GM21360 (cell line): Measurements from ENCODE around the gene ZCCHC12.
"Not testable (repeated sequence)": the region's sequence is repeated elsewhere in the genome, so short reads cannot be mapped to it uniquely, and the experiment has no call there.

ENCODE experiments used
- ATAC-seq: cut with Tn5 transposase; IDR thresholded peaks from one replicate; pipeline ENCODE4 v1.9.1; 2021; ENCODE audit warnings: mild to moderate bottlenecking, moderate library complexity; ENCODE audit not compliant: unreplicated experiment

ZCCHC12 gene

DNA sequence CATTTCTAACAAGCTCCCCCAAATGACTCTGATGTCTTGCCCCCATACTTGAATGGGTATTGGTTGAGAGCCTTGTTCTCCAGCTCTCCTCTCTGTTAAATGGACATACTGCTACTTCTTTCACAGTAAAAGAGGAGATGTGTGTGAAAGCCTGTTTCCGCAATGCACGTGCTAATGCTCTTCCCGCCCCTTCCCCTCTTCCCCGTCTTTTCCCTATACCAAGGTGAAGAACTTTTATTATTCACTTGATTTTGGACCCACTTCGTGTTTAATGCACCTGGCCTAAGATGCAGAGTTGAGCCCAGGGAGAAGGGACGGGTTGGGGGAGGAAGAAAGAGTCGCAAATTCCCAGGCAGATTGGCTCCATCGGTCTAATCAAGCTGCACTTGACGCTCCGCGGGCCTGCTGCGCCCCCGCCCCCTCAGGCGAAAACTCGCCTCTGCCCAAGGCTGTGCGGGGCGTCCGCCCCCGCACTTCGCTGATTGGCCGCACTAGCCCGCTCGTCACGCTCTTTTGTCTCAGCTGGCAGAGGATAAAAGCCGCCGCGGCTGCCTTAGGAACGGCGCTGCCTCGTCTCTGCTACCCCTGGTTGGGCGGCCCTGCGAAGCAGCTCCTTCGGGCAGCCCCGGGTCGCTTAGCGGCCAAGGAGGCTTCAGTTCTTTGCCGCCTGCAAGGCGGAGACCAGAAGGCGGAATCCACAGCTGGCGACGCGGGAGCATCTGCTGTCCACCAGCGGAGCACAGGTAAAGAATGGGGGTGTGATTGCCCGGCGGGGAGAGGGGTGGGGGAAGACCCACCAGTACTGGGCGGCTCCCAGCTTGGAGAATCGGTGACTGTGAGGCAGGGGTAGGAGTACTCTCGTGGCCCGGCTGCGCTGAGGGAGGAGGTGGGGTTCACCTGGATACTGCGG lies at the start of gene ZCCHC12:
TSS of gene ZCCHC12 (plus strand) at position 562 of the 910 bp plus-strand sequence. CDS start 1,421 bp downstream, outside the sequence.
- peak; percentile 71 for ATAC-seq

DNA sequence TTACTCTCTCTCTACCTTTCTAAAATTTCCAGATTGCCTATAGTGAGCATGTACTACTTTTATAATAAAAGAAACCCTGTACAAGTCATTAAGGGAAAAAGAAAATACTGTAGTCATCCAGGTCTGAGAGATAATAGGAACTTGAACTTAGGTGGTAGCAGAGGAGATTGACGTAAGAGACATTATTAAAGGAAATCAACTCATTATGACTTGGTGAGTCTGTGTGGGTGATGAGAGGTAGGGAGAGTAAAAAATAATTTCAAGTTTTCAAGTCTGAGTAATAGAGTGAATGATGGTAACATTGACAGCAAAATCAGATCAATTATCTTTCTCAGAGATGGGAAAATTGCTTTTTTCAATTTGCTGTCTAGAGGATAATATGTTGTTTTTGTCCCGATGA lies 44.0 kb upstream of the ZCCHC12 start:
- ATAC-seq = no peak

DNA sequence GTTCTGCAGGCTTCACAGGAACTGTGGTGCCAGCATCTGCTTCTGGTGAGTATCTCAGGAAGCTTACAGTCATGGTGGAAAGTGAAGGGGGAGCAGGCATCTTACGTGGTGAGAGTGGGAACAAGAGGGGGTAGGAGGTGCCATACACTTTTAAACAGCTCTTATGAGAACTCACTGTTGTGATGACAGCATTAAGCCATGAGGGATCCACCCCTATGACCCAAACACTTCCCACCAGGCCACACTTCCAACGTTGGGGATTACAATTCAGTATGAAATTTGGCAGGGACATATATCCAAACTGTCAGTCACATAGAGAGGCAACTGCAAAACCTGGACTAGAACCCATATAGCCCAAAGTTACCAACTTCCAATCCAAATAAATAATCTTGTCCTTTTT lies 43.1 kb upstream of the ZCCHC12 start:
- ATAC-seq = no peak

DNA sequence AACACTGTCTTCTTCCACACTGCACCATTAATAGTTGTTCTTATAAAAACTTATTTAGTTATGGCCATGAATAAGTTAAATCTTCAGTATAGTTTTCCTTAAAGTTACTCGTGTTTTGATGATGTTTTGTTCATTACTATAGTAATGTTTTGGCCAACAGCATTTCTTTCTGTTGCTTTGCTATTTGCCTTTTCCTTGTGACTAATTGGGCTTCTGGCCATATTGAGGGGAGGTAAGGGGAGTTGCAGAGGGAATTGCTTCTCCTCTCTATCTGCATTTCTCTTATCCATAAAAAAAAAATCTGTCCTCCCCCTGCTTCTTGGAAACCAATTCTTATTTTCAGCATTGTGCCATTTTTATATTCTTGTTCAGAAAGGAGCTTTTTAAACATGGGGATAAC lies 42.7 kb upstream of the ZCCHC12 start:
- ATAC-seq = no peak

DNA sequence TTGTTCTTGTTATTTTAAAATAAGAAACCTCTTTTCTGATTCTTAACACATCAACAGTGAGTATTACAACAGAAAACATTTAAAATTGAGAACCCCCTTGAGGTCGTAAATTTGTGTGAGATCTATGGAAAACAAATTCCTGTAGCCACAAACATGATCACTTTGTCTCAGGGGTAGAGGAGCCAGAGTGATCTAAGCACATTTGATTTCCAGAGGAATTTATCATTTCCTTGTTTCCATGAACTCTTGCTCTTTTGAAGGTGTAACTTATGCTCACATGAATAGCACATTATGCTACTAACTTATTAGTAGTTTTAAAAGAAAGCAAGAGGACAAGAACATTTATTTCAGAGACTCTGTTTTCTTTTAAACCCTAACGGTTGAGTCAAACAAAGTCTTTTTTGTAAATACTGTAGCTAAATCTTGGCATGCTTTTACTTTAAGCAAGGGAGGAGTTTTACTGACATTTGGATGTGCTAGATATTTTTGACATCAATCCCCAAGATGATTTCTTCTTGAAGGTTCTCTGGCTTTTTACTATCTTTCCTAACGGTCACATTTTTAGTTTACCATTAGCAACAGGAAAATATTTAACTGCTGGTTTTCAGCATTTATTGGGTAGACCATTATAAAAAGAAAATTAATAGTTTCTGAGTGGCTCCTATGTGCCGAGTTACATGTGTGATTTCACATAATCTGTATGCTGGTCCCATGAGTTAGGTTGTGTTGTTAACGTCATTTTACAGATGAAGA lies 27.9 kb upstream of the ZCCHC12 start:
- no peak for ATAC-seq

DNA sequence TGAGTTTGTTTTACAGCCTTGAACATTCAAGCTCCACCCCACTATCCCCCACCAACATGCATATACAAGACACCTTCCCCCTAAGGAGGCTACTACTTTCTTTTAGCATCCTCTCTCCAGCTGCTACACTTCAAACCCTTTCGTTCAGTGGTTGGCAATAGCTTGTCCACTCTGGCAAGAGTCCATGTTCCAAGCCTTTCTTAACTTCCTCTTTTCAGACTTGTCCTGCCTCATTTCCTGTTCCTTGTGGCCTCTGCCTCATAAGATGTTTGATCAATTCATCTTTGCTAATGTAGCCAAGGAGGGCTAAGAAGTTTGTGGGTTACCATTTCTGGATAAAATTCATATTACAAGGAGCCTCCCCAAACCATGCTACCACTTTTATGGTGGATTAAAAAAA lies 20.8 kb upstream of the ZCCHC12 start:
- no peak for ATAC-seq

DNA sequence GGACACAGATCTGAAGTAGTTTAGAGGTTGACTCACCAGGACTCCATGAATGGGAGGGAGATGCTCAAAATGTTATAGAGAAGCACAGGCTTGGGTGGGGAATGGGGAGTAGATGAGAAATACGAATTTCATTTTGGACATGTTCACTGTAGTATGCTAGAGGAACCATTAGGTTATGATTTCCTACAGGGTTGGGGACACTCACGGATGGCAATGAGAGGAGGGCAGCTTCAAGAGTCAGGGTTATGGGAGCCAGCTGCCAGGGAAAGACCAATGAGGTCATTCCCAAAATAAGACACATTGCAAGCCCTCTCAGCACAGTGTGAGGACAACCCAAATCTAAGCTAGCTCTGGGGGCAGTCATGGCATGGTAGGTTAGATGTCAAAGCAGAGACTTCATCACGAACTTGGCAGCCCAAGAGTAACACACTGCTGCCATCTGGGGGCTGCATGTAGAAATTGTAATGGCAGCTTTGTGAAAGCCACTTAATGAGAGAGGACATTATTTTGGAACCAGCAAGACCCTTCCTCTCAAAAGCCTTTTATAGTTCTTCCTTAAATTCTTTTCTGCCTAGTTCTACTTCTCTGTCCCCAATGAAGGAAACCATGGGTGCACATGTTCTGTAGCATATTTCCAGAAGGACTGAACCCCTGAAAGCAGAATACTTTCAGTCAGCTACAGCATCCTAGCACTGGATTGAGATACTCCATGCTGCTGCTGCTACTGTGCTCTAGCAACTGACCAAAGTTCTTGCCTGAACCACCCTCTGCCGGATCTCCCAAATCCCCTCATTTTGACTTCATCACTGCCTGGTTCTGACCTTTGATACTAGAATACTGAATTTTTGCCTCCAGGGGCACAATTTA lies 16.2 kb upstream of the ZCCHC12 start:
- no peak for ATAC-seq

DNA sequence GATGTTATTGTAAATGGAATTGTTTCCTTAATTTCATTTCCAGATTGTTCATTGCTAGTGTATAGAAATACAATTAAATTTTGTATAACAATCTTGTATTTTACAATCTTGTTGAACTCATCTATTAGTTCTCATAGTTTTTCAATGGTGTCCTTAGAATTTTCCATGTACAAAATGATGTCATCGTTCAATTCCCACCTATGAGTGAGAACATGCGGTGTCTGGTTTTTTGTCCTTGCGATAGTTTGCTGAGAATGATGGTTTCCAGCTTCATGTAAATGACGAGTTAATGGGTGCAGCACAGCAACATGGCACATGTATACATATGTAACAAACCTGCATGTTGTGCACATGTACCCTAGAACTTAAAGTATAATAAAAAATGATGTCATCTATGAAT lies 6.4 kb upstream of the ZCCHC12 start:
- ATAC-seq = not testable (repeated sequence)

DNA sequence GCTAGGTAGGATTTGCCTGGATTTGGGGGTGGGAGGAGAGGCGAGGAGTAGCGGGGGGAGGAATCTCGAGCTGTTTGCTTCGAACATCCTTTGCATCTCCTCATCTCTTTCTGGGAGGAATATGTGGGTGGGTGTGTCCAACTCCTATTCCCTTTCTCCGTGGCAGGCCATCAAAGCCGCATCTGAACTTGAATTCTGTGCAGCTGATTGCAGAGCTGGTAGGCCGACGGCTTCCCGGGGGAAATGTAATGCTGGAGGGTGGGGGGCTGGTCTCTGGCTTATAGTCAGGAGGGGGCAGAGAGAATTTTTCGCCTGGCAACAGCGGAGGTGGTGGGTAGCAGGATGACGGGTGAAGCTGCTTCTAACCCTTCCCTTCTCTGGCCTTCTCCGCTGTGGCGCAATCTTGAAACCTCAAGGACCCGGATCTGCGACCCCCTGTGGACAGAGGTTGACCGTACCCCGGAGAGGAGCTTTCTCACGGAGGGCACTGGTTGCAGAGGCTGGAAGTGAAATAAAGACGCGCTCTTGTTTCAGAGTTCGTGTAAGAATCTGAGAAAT lies 628 bp downstream of the ZCCHC12 start:
- ATAC-seq = no peak

DNA sequence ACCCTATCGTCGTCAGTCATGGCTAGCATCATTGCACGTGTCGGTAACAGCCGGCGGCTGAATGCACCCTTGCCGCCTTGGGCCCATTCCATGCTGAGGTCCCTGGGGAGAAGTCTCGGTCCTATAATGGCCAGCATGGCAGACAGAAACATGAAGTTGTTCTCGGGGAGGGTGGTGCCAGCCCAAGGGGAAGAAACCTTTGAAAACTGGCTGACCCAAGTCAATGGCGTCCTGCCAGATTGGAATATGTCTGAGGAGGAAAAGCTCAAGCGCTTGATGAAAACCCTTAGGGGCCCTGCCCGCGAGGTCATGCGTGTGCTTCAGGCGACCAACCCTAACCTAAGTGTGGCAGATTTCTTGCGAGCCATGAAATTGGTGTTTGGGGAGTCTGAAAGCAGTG lies 1.6 kb downstream of the ZCCHC12 start:
- ATAC-seq = no peak

DNA sequence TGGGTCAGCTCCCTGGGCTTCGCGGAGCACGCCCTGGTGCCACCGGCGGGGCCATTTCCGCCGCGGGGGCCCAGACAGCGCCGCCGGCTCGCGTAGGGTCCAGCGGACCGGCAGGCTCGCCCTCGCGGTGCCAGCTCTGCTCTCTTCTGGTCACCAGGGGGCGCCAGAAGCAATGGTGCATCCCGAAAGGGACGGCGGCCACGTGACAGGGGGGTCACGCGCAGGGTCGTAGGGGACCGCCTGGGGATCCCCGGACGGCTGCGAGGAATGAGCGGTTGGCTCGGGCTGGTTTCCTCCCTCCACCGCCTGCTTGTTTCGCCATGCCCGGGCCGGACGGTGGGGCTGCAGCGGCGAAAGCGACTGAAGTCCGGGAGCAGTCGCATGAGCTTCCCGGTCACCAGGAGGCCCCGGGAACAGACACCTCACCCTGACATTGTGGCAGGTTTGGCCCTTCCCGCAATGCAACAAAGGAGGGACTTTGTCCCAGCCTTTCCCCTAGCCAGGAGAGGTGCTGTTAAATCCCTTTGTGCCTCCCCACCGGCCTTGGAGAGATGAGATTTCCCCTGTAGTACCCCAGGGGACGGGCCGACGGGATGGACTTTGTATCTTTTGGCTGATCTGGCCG lies 15.8 kb downstream of the ZCCHC12 start:
- ATAC-seq = no peak

DNA sequence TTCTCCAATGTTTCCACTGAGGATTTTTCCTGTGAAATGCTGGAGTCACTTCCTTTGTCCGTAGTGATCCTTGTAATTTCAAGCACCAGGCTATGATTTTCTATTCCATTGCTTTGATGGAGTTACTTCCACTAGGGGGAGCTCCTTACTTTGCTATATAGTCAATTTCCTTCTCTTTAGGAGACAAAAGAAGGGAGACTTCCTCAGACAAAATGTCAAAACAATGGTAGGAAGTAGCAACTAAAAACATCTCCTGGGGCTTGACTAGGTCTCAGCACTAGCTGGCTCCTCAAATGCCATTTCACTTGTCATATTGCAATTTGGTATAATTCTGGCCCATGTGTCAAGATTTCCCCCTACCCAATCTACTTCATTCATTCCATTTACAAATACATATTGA lies 24.1 kb downstream of the ZCCHC12 start:
- ATAC-seq = no peak

DNA sequence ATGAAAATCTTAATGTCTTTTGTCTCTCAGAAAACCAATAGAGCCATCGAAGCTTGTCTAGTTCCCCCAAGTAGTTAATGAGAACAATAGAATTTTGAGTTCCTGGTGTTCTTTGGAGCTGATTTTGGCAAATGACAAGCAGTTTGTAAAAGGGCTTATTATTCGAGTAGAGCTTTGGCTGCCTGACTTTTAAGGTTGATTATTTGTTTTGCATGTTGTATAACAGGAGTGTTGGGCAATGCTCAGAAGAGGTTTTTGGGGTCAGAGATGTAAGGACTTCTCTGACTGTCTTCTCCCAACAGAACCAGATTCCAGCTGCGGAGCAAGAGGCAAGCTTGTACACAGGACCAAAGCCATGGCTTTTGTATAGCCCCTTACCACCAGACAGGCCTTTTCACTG lies 30.0 kb downstream of the ZCCHC12 start:
- ATAC-seq = no peak

DNA sequence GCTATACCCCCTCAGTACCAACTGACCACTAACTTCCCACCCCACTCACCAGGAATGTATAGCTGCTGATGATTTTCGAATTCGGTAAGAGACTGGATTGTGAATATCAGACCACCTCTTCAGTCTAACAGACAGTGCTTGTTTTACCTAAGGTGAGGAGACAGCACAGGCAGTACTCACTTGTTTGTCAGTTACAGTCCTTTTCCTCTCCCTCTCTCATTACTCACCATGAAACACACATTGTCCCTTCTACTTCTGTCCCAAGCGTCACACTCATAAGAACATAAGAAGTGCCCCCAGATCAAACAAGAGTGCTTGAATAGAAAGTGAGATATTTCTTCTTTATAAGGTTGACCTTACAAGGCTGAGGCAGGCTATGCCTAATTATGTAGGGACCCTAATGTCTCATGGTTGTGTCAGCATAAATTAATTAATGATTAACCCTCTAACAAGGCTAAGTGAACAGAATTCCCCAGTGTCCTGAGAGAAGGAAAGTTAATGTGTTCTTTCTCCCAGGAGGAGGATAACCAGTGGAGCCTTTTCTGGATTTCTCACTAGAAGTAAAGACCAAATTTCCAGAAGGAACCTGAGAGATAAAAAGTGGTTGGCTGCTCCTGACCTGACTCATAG lies 32.2 kb downstream of the ZCCHC12 start:
- no peak for ATAC-seq

DNA sequence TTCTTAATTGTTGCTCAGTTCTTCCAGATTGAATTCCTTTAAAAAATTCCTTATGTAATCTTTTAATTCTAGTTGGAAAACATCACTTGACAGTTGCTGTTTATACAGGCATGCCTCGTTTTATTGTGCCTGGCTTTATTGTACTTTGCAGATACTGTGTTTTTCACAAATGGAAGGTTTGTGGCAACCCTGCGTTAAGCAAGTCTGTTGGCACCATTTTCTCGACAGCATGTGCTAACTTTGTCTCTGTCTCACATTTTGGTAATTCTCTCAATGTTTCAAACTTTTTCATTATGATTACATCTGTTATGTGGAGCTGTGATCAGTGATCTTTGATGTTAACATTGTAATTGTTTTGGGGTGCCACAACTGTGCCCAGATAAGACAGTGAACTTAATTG lies 33.4 kb downstream of the ZCCHC12 start:
- no peak for ATAC-seq

DNA sequence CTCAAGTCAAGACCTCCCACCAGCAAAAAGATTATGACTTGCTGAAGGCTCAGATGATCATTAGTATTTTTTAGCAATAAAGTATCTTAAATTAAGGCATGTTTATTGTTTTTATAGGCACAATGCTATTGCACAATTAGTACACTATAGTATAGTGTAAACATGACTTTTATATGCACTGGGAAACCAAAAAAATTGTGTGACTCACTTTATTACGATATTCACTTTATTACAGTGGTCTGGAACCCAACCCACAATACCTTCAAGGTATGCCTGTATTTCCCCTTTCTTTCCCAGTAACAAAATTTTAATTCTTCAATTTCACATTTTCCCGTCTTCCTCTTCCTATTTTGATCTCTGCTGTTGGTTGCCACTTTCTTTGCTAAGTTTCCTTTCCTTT lies 37.7 kb downstream of the ZCCHC12 start:
- no peak for ATAC-seq

DNA sequence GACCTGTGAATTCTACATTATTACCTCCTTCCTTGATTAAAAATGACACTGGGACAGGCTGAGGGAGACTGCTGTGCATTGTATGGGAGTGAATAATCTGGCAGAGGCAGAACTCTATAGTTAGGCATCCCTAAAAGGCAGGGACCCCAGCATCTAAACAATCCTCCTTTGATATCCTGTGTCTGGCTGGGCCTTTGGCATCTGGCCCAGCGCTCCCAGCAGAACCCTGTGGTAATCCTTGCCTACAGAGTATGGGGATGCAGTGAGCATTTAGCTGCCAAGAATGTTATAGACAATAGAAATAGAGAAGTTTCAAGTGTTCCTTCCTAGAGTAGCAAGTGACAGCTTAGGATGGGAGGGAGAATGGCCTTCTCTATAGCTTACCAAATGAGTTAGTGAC lies 38.5 kb downstream of the ZCCHC12 start:
- ATAC-seq = no peak

DNA sequence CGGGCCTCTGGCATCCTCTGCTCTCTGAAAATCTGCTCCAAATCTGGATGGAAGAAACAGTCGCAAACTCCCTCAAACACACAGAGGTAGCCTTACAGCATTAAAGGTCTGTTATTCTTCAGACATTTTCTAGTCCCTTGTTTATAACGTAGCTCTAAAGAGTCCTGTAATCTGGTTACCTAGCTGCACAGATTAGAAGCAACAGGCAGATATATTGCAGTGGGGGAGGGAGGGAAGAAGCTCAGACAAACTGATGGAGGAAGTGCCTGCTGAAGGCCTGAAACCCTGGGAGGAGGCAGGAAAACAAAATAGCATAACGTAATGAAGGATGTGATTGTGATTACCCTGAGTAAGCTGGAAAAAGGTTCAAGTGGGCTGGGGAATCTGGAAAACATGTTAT lies 39.4 kb downstream of the ZCCHC12 start:
- no peak for ATAC-seq

DNA sequence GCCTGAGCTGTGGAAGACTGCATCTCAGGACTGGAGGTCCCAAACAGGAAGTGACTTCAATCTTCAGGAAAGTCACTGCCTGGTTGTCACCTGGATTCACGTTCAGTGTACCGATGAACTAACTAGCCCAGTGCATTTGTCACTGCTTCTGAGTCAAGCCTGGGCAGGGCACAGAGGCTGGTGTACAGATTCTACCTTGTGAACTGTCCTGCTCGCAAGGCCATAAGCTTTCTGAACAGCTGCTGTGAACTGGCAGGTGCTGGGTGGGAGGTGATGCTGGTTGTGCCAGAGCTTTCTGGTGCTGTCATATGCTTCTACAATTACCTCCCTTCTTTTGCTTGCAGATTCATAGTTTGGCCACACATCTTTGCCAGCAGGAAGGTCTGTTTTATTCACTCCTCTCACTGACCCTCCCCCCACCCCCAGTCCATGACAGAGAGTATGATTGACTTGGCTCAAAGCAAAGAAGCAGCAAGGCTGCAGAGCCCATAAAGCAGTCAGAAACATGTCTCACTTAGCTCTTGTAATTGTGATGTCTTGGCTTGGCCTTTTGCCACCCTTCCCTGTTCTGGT lies 40.5 kb downstream of the ZCCHC12 start:
- ATAC-seq = no peak

DNA sequence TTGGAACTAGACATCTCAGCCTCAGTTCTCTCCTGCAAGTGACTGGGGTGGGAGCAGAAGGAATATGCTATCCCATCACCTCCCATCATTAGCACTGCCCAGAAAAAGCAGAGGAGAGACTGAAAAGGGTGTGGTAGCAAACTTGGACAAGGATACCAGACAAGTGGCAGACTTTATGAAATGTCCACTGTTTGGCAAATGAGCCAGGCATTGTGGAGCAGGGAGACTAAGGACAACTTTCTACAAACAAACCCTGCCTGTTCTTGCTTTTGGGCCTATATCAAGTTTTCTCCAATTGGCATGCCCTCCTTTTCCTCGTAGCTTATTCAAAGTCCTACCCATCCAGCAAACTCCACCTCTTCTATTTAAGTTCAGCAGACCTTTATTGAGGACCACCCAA lies 41.6 kb downstream of the ZCCHC12 start:
- ATAC-seq = no peak
